PC-9 (cell line): ENCODE results near the gene HAT1.

Experiments
- EZH2 ChIP-seq: fragments of 200-600 bp; sonication (generic); IDR thresholded peaks from 2 replicates; pipeline ENCODE4 v1.8.0; 2017; ENCODE audit warnings: antibody characterized with exemption, low read depth
- TF ChIP-seq, protein P1 (sequence below): fragments of 200-600 bp; sonication (generic); conservative IDR thresholded peaks from 2 replicates; pipeline ENCODE4 v1.6.1; 2017; ENCODE audit warnings: mixed run types, antibody characterized with exemption, mild to moderate bottlenecking, moderate library complexity

GRCh38 chr2:171895786-171896185, 26.5 kb upstream of the HAT1 start:
- TF ChIP-seq, protein P1, sequence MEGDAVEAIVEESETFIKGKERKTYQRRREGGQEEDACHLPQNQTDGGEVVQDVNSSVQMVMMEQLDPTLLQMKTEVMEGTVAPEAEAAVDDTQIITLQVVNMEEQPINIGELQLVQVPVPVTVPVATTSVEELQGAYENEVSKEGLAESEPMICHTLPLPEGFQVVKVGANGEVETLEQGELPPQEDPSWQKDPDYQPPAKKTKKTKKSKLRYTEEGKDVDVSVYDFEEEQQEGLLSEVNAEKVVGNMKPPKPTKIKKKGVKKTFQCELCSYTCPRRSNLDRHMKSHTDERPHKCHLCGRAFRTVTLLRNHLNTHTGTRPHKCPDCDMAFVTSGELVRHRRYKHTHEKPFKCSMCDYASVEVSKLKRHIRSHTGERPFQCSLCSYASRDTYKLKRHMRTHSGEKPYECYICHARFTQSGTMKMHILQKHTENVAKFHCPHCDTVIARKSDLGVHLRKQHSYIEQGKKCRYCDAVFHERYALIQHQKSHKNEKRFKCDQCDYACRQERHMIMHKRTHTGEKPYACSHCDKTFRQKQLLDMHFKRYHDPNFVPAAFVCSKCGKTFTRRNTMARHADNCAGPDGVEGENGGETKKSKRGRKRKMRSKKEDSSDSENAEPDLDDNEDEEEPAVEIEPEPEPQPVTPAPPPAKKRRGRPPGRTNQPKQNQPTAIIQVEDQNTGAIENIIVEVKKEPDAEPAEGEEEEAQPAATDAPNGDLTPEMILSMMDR, result no peak
- no peak for TF ChIP-seq EZH2
